AML-193 (cell line): ENCODE measurements around the gene SYNE3.
A peak's percentile ranks its signal among the peaks of the same experiment; 100 is the strongest.
"Not testable (repeated sequence)": the region's sequence is repeated elsewhere in the genome, so short reads cannot be mapped to it uniquely, and the experiment has no call there.

Experiments used
- DNase-seq, 2 experiments: peaks; one replicate each; lab custom pipeline; 2025; lab: John Stamatoyannopoulos, UW

SYNE3 gene

GRCh38 chr14:95523815-95524448 is 7.5 kb upstream of the SYNE3 start:
- DNase-seq: no peak

GRCh38 chr14:95523051-95523814 is 6.8 kb upstream of the SYNE3 start:
- peak; percentile 37 to 43 for DNase-seq

- no peak for DNase-seq
Observed at GRCh38 chr14:95522556-95522955, 6.1 kb upstream of the SYNE3 start.

- DNase-seq: no peak
Observed at GRCh38 chr14:95522116-95522515, 5.7 kb upstream of the SYNE3 start.

GRCh38 chr14:95521001-95521400 is 4.6 kb upstream of the SYNE3 start:
- no peak for DNase-seq

GRCh38 chr14:95520346-95520745 is 3.9 kb upstream of the SYNE3 start:
- peak; percentile 54 to 56 for DNase-seq

- peak; percentile 73 to 79 for DNase-seq
Observed at GRCh38 chr14:95519699-95520098, 3.2 kb upstream of the SYNE3 start.

- DNase-seq: no peak
Observed at GRCh38 chr14:95518045-95518751, 1.7 kb upstream of the SYNE3 start.

GRCh38 chr14:95515596-95516552 is 576 bp downstream of the SYNE3 start:
- peak; percentile 59 to 67 for DNase-seq

GRCh38 chr14:95515080-95515489 is 1.4 kb downstream of the SYNE3 start:
- peak; percentile 58 to 61 for DNase-seq

- DNase-seq: no peak
Observed at GRCh38 chr14:95514131-95515079, 2.0 kb downstream of the SYNE3 start.

- DNase-seq: no peak
Observed at GRCh38 chr14:95513291-95513690, 3.2 kb downstream of the SYNE3 start.

GRCh38 chr14:95511687-95512086 is 4.8 kb downstream of the SYNE3 start:
- no peak for DNase-seq

- DNase-seq: no peak
Observed at GRCh38 chr14:95510804-95511203, 5.6 kb downstream of the SYNE3 start.

- not testable (repeated sequence) for DNase-seq
Observed at GRCh38 chr14:95510344-95510743, 6.1 kb downstream of the SYNE3 start.

GRCh38 chr14:95509495-95509894 is 7.0 kb downstream of the SYNE3 start:
- no peak for DNase-seq

GRCh38 chr14:95508377-95508776 is 8.1 kb downstream of the SYNE3 start:
- DNase-seq: no peak

GRCh38 chr14:95507701-95508103 is 8.7 kb downstream of the SYNE3 start:
- peak; percentile 21 to 52 for DNase-seq

GRCh38 chr14:95507174-95507573 is 9.3 kb downstream of the SYNE3 start:
- peak; percentile 91 to 94 for DNase-seq

GRCh38 chr14:95505030-95505589 is 11.3 kb downstream of the SYNE3 start:
- no peak for DNase-seq
